Mesenteric fat pad (tissue), 1 donor: ENCODE measurements around the gene AOPEP. TPM values are rescaled to one million over a fixed set of nuclear protein-coding genes. Genes with fewer than 3 reads are reported as not detected.
"Not testable (repeated sequence)": the region's sequence is repeated elsewhere in the genome, so short reads cannot be mapped to it uniquely, and the experiment has no call there.

Source experiments
- DNase-seq: peaks from one replicate; pipeline ENCODE4 v3.0.0-alpha.2; 2020; ENCODE audit warnings: low spot score
- total RNA-seq: library from RNA; stranded (reverse); fragmentation: NEBNext Ultra II Directional; extraction: Animal tissue kit (Norgen Biotek cat#: 25700); gene quantifications from one replicate; pipeline ENCODE4 v1.2.1, GENCODE V29; 2021
- donor health status: DM: yes; HTN: yes; CAD: no.

Gene AOPEP
- total RNA-seq, 1 donor from 2014 or later = 28.7 TPM

DNA sequence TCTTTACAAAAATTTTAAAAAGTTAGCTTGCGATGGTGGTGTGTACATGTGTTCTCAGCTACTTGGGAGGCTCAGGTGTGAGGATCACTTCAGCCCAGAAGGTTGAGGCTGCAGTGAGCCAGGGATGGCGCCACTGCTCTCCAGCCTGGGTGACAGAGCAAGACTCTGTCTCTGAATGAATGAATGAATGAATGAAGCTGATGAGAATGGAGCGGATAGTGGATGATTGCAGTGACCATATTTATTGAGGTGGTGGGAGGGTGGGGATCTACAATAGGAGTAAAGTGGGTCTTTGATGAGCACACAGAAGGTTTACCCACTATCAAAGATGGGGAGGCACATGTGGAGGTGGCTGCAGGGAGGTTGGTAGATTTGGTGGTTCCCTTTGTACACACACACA is 120.2 kb downstream of the AOPEP start:
- no peak for DNase-seq

DNA sequence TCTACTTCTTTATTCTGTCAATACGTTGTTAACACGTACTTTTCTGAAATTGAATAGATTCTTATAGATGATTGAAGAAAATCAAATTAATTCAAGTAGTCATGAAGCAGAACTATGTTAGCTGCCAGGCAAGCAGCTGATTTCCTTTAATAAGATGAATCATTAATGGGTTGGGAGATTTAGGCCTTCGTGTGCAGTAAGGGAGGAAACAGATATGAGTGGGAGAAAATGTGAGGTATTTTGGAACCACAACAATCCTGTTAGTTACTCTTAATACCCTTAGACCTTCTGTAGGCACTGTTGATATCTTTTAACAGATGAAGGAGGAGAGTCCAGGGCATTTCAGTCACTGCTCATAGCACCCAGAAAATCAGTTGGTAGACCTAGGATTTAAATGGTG is 121.0 kb downstream of the AOPEP start:
- no peak for DNase-seq

GRCh38 chr9:94848791-94849190 is 122.3 kb downstream of the AOPEP start:
- not testable (repeated sequence) for DNase-seq

GRCh38 chr9:94850540-94851434 is 124.3 kb downstream of the AOPEP start:
- DNase-seq = no peak

DNA sequence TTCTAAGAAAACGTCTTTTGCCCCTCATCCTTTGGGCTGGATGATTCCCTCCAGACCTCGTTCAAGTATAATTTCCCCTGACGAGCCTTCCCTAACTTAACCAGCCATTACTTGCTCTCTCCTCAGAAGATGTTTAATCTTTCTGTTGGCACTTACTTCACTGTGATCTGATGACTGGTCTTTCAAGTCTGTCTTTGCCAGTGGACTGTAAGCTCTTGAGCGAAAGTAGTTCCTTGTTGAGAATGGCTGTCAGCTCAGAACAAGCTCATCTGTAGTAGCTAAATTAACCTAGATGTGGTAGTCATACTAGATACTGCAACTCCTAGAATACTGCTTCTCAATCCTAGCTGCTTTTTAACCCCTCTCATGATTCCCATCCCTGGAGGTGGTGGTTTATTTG is 125.0 kb downstream of the AOPEP start:
- DNase-seq = no peak

DNA sequence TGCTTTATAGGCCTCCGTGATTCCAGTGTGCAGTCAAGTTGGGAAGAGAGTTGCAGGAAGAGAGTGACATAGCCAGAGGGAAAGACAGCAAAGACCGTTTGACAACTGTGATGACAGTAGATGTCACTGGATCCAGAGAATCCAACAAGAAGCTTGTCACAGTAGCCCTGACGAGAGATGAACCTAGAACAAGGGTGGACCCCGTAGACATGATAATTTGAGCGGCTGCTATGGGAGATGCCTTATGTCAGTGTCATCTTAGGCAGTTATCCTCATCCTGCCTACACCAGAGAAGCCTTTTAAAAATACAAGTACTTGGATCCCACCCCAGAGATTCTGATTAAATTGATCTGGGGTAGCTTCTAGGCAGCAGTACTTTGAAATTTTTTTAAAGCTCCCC is 125.4 kb downstream of the AOPEP start:
- no peak for DNase-seq

- DNase-seq = no peak
These were observed 125.9 kb downstream of the AOPEP start for GRCh38 chr9:94852373-94852772.

DNA sequence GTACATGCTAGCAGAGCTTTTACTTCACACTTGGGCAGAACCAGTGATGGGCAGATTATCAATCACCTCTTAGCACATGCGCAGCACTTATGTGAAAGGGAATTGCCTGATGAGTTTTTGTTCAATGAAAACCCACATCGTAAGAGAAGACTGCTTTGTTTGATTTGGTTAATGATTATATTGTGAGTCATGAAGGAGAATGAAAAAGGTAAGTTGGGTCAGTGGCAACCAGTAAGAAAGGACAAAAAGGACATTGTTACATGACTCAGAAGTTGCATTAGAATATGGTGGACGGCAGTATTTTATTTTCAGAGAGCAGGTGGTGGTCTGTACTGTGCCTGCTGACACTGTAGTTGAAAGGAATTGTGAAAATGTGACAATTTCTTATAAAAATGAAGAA is 127.4 kb downstream of the AOPEP start:
- DNase-seq = no peak

- DNase-seq = no peak
These were observed 129.4 kb downstream of the AOPEP start for GRCh38 chr9:94855903-94856302.

DNA sequence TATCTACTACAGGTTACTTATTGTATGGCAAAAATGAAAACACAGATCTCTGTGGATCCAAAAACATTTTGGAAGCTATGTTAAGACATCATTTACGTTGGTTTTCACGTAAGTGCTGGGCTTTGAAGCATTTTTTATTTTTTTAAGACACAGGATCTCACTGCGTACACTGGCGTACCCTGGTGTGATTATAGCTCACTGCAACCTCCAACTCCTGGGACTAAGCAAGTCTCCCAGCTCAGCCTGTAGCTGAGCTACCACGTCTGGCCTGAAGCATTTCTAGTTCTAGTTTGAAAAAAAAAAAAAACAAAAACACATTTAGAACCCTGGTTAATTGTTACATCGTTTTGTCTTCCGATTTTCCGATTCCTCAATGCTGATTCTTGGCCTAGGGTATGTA is 131.3 kb downstream of the AOPEP start:
- DNase-seq = no peak

GRCh38 chr9:94859226-94859625 is 132.7 kb downstream of the AOPEP start:
- no peak for DNase-seq

GRCh38 chr9:94859891-94860290 is 133.4 kb downstream of the AOPEP start:
- no peak for DNase-seq

- DNase-seq = no peak
These were observed 134.4 kb downstream of the AOPEP start for GRCh38 chr9:94860678-94861588.

GRCh38 chr9:94861589-94862272 is 135.2 kb downstream of the AOPEP start:
- DNase-seq = no peak

DNA sequence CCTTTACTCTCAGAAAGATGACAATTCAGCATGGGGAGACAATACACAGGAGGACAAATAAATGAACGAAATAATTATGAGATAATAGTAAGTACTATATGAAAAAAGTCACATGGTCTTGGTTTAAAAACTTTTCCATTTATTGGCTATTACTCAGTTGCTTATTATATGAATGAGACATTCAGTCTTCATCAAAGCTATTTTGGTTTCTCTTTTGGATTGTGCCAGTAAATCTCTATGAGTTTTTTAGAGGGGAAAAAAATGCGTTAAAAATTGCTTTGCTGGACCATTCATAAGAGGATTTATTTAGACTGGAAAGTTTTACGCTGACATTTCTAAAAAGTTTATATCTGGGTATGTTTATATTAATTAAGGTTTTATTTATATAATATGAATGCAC is 137.7 kb downstream of the AOPEP start:
- DNase-seq = no peak

- no peak for DNase-seq
These were observed 138.5 kb downstream of the AOPEP start for GRCh38 chr9:94864862-94865509.

DNA sequence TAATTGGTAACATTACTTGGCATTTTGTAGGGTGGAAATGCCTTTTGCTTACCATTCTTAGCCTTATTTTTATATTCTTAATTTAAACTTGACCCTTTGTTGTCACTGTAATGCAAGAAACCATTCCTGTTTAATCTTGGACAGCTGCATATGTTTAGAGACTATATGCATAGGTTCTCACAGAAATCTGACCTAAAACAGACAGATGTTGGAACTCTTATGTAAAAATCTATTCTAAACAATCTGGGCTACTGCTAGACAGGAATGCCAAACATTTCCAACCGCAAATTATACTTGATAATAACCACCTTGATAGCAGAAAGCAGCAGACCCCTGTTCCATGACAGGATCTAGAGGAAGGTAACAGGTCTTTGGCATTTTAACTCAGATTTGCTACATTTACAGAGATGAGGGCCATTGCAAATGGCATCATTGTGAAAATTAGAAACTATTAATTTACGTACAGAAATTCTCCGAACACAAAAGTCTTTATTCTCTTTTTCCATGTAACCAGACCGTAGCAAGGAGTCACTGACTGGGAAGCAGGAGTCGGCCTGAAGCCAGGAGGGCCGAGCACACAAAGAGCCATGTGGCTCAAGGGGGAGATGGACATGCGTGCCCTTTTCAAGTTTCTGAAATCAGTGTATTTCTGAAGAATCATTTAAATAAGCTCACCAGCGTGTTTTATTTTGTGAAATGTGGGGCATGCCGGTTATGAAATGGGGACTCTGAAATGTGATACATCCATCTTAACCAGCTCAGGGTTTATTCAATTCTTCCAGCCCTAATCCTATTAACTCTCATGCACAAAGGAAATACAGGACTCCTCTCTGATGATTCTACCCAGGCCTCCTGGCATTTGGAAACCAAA is 139.3 kb downstream of the AOPEP start:
- no peak for DNase-seq

GRCh38 chr9:94866770-94867169 is 140.3 kb downstream of the AOPEP start:
- DNase-seq = no peak

DNA sequence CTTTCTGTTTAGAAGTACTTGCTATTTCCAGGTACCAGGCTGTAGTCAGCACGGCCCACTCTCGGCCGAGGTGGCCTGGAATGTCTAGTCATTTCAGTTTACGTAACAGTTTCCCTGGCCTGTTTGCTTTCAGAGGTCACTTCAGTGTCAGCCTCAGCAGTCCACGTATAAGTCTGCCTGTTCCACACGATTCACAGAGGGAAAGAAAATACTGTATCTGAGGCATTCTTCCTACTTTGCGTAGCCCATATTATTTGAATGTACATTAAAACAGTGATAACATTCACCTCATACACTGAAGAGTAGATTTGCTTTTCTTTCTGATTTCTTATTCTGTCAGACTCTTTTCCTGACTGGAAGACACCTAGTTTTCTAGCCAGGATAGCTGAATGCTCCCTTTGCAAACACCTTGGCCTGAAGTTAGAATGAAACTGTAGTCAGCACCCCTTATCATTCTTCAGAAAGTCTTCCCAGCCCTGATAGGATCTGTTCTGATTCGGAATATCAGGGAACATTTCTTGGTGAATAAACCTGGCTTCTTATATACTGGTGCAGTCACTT is 140.9 kb downstream of the AOPEP start:
- no peak for DNase-seq

DNA sequence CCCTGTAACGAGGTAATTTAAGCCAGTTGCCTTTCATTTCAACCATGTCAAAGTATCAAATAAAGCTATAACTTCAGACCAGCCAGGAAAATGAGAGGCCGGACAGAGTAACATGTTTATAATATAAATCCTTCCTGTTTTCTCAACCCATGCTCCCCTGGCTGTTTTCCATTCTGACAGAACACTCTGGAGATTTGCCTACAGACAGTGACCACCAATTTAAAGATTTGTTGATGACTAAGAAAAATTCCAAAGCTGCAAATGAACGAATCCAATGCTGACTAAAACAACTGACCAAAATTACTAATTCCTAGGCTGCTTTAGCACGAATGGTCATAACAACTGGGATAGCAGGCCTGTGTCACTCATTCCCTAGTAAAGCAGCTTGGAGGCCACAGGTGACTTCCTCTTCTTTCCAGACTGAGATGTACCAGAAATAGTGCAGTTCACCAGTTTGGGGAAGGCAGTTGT is 141.4 kb downstream of the AOPEP start:
- DNase-seq = no peak
